ENCODE results near the gene FEZF2.

FEZF2 gene

GRCh38 chr3:62375655-62376453 is 2.5 kb upstream of the FEZF2 start:
- CTCF ChIA-PET = no interaction called here

GRCh38 chr3:62374341-62375218 is 1.2 kb upstream of the FEZF2 start:
- no peak for TF ChIP-seq ELF4 (IDR thresholded peaks at IDR 0.05)
- no peak for TF ChIP-seq FOXK2 (IDR thresholded peaks at IDR 0.05)
- TF ChIP-seq PKNOX1 (IDR thresholded peaks at IDR 0.05) = no peak
- TF ChIP-seq ZNF384 (IDR thresholded peaks at IDR 0.05) = no peak
- no peak for TF ChIP-seq L3MBTL2 (conservative IDR thresholded peaks at IDR 0.05)
- no peak for TF ChIP-seq SUZ12 (IDR thresholded peaks at IDR 0.05)
- TF ChIP-seq SP1 (IDR thresholded peaks at IDR 0.05) = no peak
- no peak for TF ChIP-seq LEF1 (IDR thresholded peaks at IDR 0.05; ENCODE audit: borderline replicate concordance)
- no peak for TF ChIP-seq FOXM1 (IDR thresholded peaks at IDR 0.05; ENCODE audit: borderline replicate concordance)
- TF ChIP-seq HDGF (IDR thresholded peaks at IDR 0.05; ENCODE audit: borderline replicate concordance) = no peak
- no peak for TF ChIP-seq BHLHE40 (IDR thresholded peaks at IDR 0.05; ENCODE audit: borderline replicate concordance)
- no peak for TF ChIP-seq NFRKB (IDR thresholded peaks at IDR 0.05)
- TF ChIP-seq CTBP1 (IDR thresholded peaks at IDR 0.05; ENCODE audit: borderline replicate concordance) = no peak
- ChIA-PET CTCF (no interaction called here), POLR2A (no interaction called here)
- no peak for DNase-seq (ENCODE audit: extremely low spot score)

More at GRCh38 chr3:62375655-62376453, 2.5 kb upstream of the FEZF2 start:
- DNase-seq (ENCODE audit: extremely low spot score) = no peak
- TF ChIP-seq FOXK2 (IDR thresholded peaks at IDR 0.05) (no peak), ARNT (IDR thresholded peaks at IDR 0.05) (no peak), ZNF384 (IDR thresholded peaks at IDR 0.05) (no peak), NFRKB (IDR thresholded peaks at IDR 0.05) (no peak), BHLHE40 (IDR thresholded peaks at IDR 0.05; ENCODE audit: borderline replicate concordance) (no peak), TARDBP (IDR thresholded peaks at IDR 0.05) (no peak), SUZ12 (IDR thresholded peaks at IDR 0.05) (no peak), PKNOX1 (IDR thresholded peaks at IDR 0.05) (no peak), CTBP1 (IDR thresholded peaks at IDR 0.05; ENCODE audit: borderline replicate concordance) (no peak), FOXA1 (IDR thresholded peaks at IDR 0.05) (no peak)
- POLR2A ChIA-PET = no interaction called here

- CTCF ChIA-PET = no interaction called here
- DNase-seq (ENCODE audit: extremely low spot score) = no peak
- POLR2A ChIA-PET = no interaction called here
- no peak for TF ChIP-seq SP1 (IDR thresholded peaks at IDR 0.05)
Observed at GRCh38 chr3:62373714-62374333, 474 bp upstream of the FEZF2 start.

- no peak for TF ChIP-seq ELF4 (IDR thresholded peaks at IDR 0.05)
- no peak for TF ChIP-seq HDGF (IDR thresholded peaks at IDR 0.05; ENCODE audit: borderline replicate concordance)
- no peak for TF ChIP-seq PKNOX1 (IDR thresholded peaks at IDR 0.05)
- no peak for TF ChIP-seq ARNT (IDR thresholded peaks at IDR 0.05)
- TF ChIP-seq L3MBTL2 (conservative IDR thresholded peaks at IDR 0.05) = no peak
- TF ChIP-seq SP1 (IDR thresholded peaks at IDR 0.05) = no peak
- TF ChIP-seq SUZ12 (IDR thresholded peaks at IDR 0.05) = no peak
- TF ChIP-seq FOXK2 (IDR thresholded peaks at IDR 0.05) = no peak
- no peak for TF ChIP-seq FOXA1 (IDR thresholded peaks at IDR 0.05)
- no peak for TF ChIP-seq NFRKB (IDR thresholded peaks at IDR 0.05)
- TF ChIP-seq BHLHE40 (IDR thresholded peaks at IDR 0.05; ENCODE audit: borderline replicate concordance) = no peak
- TF ChIP-seq TARDBP (IDR thresholded peaks at IDR 0.05) = no peak
- no peak for TF ChIP-seq CTBP1 (IDR thresholded peaks at IDR 0.05; ENCODE audit: borderline replicate concordance)
- TF ChIP-seq FOXM1 (IDR thresholded peaks at IDR 0.05; ENCODE audit: borderline replicate concordance) = no peak
- no peak for TF ChIP-seq ZNF384 (IDR thresholded peaks at IDR 0.05)
- TF ChIP-seq LEF1 (IDR thresholded peaks at IDR 0.05; ENCODE audit: borderline replicate concordance) = no peak
- CTCF ChIA-PET = no interaction called here
- POLR2A ChIA-PET = no interaction called here
- no peak for DNase-seq (ENCODE audit: extremely low spot score)
Observed at GRCh38 chr3:62372621-62373041, 719 bp downstream of the FEZF2 start.

- no peak for DNase-seq (ENCODE audit: extremely low spot score)
- no peak for TF ChIP-seq SP1 (IDR thresholded peaks at IDR 0.05)
- TF ChIP-seq TARDBP (IDR thresholded peaks at IDR 0.05) = no peak
- POLR2A ChIA-PET = no interaction called here
- CTCF ChIA-PET = no interaction called here
Observed at GRCh38 chr3:62371720-62372591, 1.4 kb downstream of the FEZF2 start.

All from HEK293T (cell line).